ENCODE data around the gene ARHGEF11. TPM values are rescaled to one million over a fixed set of nuclear protein-coding genes. Genes with fewer than 3 reads are reported as not detected.

Gene ARHGEF11
- total and polyA plus RNA-seq, 2 experiments from 2014 or later, result 25.0 to 26.9 TPM

DNA sequence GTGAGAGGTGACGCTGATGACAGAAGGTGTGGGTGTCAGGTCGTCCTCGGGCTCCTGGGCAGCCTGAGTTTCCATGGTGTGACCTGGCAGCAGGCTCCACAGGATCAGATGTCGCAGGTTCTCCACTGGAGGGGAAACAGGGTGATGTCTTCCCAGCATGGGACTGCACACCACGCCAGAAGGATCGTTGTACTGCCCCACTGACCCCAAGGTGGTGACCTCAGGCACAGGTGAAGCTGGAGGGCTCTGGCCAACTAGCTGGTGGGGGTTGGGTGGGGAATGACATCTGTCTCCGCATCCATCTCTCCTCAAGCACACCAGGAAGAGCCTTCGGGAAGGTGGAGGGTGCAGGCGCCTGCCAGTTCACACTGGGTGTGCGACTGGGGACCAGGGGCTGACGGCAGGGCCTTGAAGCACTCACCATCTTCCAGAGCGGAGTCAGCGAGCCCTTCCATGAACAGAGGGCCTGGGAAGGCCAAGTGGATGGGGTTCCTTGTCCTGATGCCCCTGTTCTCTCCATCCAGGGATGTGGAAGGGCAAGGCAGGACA is 105.7 kb downstream of the ARHGEF11 start:
- H3K79me2 ChIP-seq, result no peaks in the 10 kb centered on the region
- H3K4me3 ChIP-seq, result no peak overlapping the region
- TF ChIP-seq EZH2phosphoT487 (IDR thresholded peaks at IDR 0.05; ENCODE audit: low read depth, severe bottlenecking, unreplicated experiment), result no peak
- no peak for TF ChIP-seq EZH2 (IDR thresholded peaks at IDR 0.05; ENCODE audit: borderline replicate concordance)
- TF ChIP-seq, protein P1, sequence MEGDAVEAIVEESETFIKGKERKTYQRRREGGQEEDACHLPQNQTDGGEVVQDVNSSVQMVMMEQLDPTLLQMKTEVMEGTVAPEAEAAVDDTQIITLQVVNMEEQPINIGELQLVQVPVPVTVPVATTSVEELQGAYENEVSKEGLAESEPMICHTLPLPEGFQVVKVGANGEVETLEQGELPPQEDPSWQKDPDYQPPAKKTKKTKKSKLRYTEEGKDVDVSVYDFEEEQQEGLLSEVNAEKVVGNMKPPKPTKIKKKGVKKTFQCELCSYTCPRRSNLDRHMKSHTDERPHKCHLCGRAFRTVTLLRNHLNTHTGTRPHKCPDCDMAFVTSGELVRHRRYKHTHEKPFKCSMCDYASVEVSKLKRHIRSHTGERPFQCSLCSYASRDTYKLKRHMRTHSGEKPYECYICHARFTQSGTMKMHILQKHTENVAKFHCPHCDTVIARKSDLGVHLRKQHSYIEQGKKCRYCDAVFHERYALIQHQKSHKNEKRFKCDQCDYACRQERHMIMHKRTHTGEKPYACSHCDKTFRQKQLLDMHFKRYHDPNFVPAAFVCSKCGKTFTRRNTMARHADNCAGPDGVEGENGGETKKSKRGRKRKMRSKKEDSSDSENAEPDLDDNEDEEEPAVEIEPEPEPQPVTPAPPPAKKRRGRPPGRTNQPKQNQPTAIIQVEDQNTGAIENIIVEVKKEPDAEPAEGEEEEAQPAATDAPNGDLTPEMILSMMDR (IDR thresholded peaks at IDR 0.05; ENCODE audit: poor library complexity), result no peak
- no peaks in the 10 kb centered on the region for H3K27me3 ChIP-seq
- H3K4me2 ChIP-seq, result no peak overlapping the region
- DNase-seq (ENCODE audit: low spot score), result no peak
- H4K20me1 ChIP-seq (ENCODE audit: insufficient read depth, poor library complexity, severe bottlenecking), result no peaks in the 10 kb centered on the region
- no peaks in the 10 kb centered on the region for H3K36me3 ChIP-seq (replicated peaks; ENCODE audit: insufficient read depth, low read depth)
- H3K9me3 ChIP-seq (ENCODE audit: low read depth), result no peaks in the 10 kb centered on the region
- no peak overlapping the region for H2AFZ ChIP-seq
- WGBS (ENCODE audit: low lambda C conversion rate, missing lambda C conversion rate), result 96% methylated on average over 13 of the region's 13 CpGs
- no peak overlapping the region for H3K27ac ChIP-seq
- H3K4me1 ChIP-seq (ENCODE audit: insufficient read depth), result no peaks in the 10 kb centered on the region
- H3K9me2 ChIP-seq (replicated peaks; ENCODE audit: insufficient read depth), result no peaks in the 10 kb centered on the region

DNA sequence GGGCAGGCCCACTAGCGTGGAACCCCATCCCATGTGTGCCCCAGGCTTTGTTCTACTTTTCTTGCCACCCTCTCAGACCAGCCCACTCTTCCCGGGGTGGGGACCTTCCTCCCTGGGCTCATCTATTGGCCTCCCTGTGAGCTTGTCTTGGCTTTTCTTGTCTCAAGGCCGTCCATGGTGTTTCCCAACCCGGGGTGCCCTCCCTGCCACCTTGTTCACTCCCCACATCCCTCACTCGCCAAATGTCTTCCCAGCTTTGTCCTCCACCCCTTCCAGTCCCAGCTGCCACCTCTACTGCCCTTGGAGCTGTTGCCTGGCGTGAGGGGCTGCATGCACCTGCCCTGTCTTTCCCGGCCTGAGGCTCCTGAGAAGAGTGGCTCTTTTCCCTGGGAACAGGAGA is 106.7 kb downstream of the ARHGEF11 start:
- TF ChIP-seq EZH2 (IDR thresholded peaks at IDR 0.05; ENCODE audit: borderline replicate concordance), result no peak
- TF ChIP-seq EZH2phosphoT487 (IDR thresholded peaks at IDR 0.05; ENCODE audit: low read depth, severe bottlenecking, unreplicated experiment), result no peak
- TF ChIP-seq, protein P1 (IDR thresholded peaks at IDR 0.05; ENCODE audit: poor library complexity), result no peak
- H3K27ac ChIP-seq, result no peak overlapping the region
- H3K9me3 ChIP-seq (ENCODE audit: low read depth), result no peaks in the 10 kb centered on the region
- H3K79me2 ChIP-seq, result no peaks in the 10 kb centered on the region
- H4K20me1 ChIP-seq (ENCODE audit: insufficient read depth, poor library complexity, severe bottlenecking), result no peaks in the 10 kb centered on the region
- no peak overlapping the region for H2AFZ ChIP-seq
- no peaks in the 10 kb centered on the region for H3K36me3 ChIP-seq (replicated peaks; ENCODE audit: insufficient read depth, low read depth)
- H3K9me2 ChIP-seq (replicated peaks; ENCODE audit: insufficient read depth), result no peaks in the 10 kb centered on the region
- no peaks in the 10 kb centered on the region for H3K4me1 ChIP-seq (ENCODE audit: insufficient read depth)
- H3K4me2 ChIP-seq, result no peak overlapping the region
- H3K4me3 ChIP-seq, result no peak overlapping the region
- H3K27me3 ChIP-seq, result no peaks in the 10 kb centered on the region
- WGBS (ENCODE audit: low lambda C conversion rate, missing lambda C conversion rate), result 94% methylated on average over 7 of the region's 7 CpGs
- no peak for DNase-seq (ENCODE audit: low spot score)

DNA sequence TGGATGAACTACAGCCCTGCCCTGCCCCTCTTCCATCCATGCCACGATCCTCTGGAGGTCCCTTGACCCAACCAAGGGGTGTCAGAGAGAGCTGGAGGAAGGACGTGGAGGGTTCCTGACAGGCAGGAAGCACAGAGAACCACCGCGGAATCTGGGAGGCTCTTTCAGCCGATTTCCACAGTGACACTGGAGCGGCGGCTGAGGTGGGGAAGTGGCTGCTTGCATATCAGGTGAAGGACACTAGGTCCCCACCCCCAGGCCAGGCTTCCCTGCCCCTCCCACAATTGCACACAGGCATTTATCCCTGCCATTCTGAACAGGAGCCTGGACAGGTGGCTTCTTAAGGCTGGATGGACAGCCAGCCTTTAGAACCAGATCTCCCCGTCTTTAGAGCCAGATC is 107.7 kb downstream of the ARHGEF11 start:
- no peak overlapping the region for H3K4me3 ChIP-seq
- H3K36me3 ChIP-seq (replicated peaks; ENCODE audit: insufficient read depth, low read depth), result no peaks in the 10 kb centered on the region
- H3K27ac ChIP-seq, result no peak overlapping the region
- H3K9me3 ChIP-seq (ENCODE audit: low read depth), result no peaks in the 10 kb centered on the region
- no peaks in the 10 kb centered on the region for H4K20me1 ChIP-seq (ENCODE audit: insufficient read depth, poor library complexity, severe bottlenecking)
- TF ChIP-seq, protein P1 (IDR thresholded peaks at IDR 0.05; ENCODE audit: poor library complexity), result no peak
- 92% methylated on average over 8 of the region's 8 CpGs for WGBS (ENCODE audit: low lambda C conversion rate, missing lambda C conversion rate)
- H3K4me2 ChIP-seq, result no peak overlapping the region
- H3K79me2 ChIP-seq, result no peaks in the 10 kb centered on the region
- H2AFZ ChIP-seq, result no peak overlapping the region
- no peaks in the 10 kb centered on the region for H3K9me2 ChIP-seq (replicated peaks; ENCODE audit: insufficient read depth)
- H3K27me3 ChIP-seq, result no peaks in the 10 kb centered on the region
- no peaks in the 10 kb centered on the region for H3K4me1 ChIP-seq (ENCODE audit: insufficient read depth)
- no peak for DNase-seq (ENCODE audit: low spot score)

DNA sequence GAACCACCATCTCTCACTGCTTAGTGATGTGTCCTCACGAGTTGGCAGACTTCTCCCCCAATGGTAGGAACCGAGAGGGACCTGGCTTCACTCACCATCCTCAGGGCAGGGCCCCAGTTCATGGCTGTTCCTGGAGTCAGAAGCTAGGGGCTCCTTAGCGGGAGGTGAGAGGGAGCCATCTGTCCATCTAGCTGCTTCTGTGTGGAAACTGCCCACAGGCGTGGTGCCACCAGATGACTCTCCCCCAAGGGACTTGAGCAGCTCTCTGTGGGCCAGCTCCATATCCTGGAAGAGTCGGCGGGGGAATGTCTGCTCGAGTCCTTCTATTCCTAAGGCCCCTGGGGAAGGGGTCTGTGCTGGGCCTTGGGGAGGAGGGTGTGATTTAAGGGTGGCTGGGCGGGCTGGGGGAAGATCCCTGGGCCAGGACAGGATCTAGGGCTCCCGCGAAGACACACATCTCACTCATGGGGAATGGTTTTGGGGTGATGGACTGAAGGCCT is 108.8 kb downstream of the ARHGEF11 start:
- no peaks in the 10 kb centered on the region for H3K9me3 ChIP-seq (ENCODE audit: low read depth)
- H4K20me1 ChIP-seq (ENCODE audit: insufficient read depth, poor library complexity, severe bottlenecking), result no peaks in the 10 kb centered on the region
- H3K27me3 ChIP-seq, result no peaks in the 10 kb centered on the region
- 92% methylated on average over 10 of the region's 10 CpGs for WGBS (ENCODE audit: low lambda C conversion rate, missing lambda C conversion rate)
- no peaks in the 10 kb centered on the region for H3K4me1 ChIP-seq (ENCODE audit: insufficient read depth)
- no peak overlapping the region for H3K4me2 ChIP-seq
- no peak for DNase-seq (ENCODE audit: low spot score)
- no peak overlapping the region for H2AFZ ChIP-seq
- no peaks in the 10 kb centered on the region for H3K36me3 ChIP-seq (replicated peaks; ENCODE audit: insufficient read depth, low read depth)
- H3K9me2 ChIP-seq (replicated peaks; ENCODE audit: insufficient read depth), result no peaks in the 10 kb centered on the region
- no peaks in the 10 kb centered on the region for H3K79me2 ChIP-seq
- no peak overlapping the region for H3K4me3 ChIP-seq
- TF ChIP-seq, protein P1 (IDR thresholded peaks at IDR 0.05; ENCODE audit: poor library complexity), result no peak
- TF ChIP-seq EZH2phosphoT487 (IDR thresholded peaks at IDR 0.05; ENCODE audit: low read depth, severe bottlenecking, unreplicated experiment) (no peak), EZH2 (IDR thresholded peaks at IDR 0.05; ENCODE audit: borderline replicate concordance) (no peak)
- H3K27ac ChIP-seq, result no peak overlapping the region

Data from hepatocyte (in vitro differentiated cells).